ENCODE data around the gene MT1A.

- no peak for TF ChIP-seq POLR2AphosphoS5 (IDR thresholded peaks at IDR 0.05; ENCODE audit: borderline replicate concordance, low read depth, low read length)
- TF ChIP-seq EZH2 (IDR thresholded peaks at IDR 0.05): no peak
- no peak for TF ChIP-seq FOXP2 (optimal IDR thresholded peaks at IDR 0.05; ENCODE audit: control extremely low read depth, extremely low read length, insufficient read depth)
These were observed 11.4 kb downstream of the MT1A start for GRCh38 chr16:56649820-56650219.
